HG02973 (cell line): Measurements from ENCODE around the gene ITGA1.

Source experiments
- ATAC-seq: cut with Tn5 transposase; IDR thresholded peaks from one replicate; pipeline ENCODE4 v1.9.1; 2021; ENCODE audit warnings: moderate library complexity; ENCODE audit not compliant: unreplicated experiment

The ITGA1 gene

DNA sequence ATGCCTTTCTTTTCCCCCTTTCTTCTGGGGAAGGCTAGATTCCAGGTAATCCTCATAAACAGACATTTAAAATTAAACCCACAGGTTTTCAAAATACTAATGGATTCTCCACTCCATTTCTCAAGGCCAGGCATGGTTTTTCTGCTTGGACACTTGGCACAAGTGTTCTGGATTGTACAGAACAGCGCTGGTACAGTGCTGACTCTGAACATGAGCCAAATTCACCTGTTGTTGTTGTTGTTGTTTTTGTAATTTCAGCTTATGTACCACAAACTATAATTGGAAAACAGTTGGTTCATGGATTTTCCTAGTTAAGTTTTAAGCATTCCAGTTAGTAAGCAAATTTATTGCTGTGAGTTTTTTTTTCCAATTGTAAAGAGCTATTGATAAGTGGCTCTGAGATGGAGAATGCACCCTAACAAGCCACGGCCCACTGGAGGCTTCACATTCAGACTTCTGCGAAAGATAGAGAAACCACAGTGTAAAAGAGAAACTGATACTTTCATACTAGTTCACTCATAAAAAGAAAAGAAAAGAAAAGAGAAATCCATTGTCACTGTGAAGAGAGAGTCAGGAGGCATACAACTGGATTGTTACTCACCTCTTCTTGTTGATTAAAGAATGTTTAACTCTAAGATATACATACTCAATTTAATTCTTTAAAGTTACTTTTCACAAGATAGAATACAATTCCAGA, 16.2 kb upstream of the ITGA1 start:
- ATAC-seq = peak; percentile 96

- ATAC-seq = no peak
These were observed 15.0 kb upstream of the ITGA1 start for GRCh38 chr5:52772668-52773067.

DNA sequence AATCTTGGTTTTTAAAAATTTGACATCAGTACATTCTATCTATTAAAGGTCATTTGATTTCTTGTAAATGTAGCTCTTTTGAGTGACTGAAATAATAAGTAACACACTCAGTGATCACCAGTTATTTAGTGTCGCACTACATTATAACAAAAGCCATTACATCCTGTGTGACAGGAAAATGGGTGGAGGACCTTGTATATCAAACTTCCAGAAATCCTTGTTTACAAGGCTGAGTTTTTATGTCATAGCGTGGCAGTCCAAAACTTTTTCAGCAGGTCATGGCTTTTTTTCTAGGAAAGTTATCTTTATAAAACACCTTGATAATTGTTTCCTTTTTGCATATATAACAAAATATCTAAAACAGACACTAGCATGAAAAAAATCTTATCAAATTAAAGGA, 14.4 kb upstream of the ITGA1 start:
- no peak for ATAC-seq

DNA sequence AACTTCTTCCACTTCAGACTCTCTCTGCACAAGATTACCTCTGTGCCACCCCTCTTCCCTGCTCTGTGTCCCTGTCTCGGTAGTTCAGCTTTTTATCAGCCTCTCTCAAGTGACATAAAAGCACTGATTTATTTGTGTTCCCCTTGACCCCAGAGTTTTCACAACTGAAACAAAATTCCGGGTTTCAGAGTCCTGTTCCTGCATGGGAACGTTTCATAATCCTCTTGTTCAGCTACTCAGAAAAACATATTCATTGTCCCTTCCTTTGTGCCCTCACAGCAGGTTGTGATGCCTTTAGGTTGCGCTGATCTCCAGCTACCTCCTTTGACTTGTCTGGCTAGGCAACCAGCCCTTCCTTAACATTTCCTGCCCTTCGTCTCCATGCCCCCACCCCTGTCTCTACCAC, 13.7 kb upstream of the ITGA1 start:
- no peak for ATAC-seq

DNA sequence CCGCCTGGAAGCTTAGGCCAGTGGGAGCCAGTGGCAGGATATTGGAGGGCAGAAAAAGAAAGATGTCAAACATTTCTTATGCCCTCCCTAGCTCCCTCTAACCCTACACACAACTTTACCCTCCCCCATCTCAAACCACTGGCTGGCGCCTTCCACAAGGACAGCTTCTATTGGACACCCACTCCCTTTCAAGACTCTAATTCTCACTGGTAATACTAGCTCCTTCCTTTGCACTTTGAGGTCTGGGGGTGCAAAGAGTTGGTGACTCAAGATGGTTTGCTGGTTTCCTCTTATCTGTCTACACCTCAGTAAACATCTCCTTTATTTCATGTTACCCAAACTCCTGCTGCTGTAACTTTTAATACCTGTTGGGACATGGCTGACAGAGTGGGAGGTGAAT, 11.6 kb upstream of the ITGA1 start:
- ATAC-seq = no peak

DNA sequence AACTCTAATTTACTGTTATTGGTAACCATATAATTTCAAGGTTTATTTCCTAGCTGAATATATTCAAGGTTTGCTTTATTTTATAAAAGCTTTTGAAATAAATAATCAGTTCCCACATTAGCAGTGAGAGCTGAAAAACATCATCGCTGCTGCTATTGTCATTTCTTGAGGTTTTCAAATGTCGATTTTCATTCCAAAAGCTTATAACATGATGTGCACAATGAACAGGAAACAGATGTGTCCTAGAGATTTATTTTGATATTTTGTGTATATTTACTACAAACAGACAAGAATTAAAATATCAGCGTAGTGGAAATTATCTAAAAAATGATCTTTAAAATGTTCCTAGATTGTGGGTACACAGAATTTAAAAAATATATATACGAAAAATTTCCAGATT, 10.5 kb upstream of the ITGA1 start:
- ATAC-seq = no peak

- ATAC-seq = no peak
These were observed 8.9 kb upstream of the ITGA1 start for GRCh38 chr5:52778781-52779180.

DNA sequence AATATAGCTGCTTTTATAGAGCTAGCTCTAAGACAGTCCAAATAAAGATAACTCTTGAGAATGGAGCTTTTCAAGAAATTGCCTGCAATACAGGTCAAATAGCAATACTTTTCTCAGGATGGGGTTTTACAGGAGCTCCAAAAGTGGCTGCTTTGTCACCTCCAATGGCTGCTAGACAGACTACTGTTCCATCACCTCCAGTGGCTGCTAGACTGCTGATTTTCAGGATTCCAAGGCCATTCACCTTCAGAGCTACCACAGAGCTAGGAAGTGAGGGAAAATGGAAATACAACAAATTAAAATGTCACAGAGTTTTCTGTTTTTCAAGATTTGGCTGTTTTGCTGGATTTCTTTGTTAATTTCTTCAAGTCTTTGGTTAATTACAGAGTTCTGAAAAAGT, 8.5 kb upstream of the ITGA1 start:
- no peak for ATAC-seq

GRCh38 chr5:52783226-52783959, 4.3 kb upstream of the ITGA1 start:
- ATAC-seq = no peak

GRCh38 chr5:52784737-52785136, 3.0 kb upstream of the ITGA1 start:
- no peak for ATAC-seq

GRCh38 chr5:52786391-52786790, 1.3 kb upstream of the ITGA1 start:
- no peak for ATAC-seq

GRCh38 chr5:52786949-52787599, 642 bp upstream of the ITGA1 start:
- peak; percentile 35 for ATAC-seq

GRCh38 chr5:52788505-52788821, 747 bp downstream of the ITGA1 start:
- ATAC-seq = no peak

DNA sequence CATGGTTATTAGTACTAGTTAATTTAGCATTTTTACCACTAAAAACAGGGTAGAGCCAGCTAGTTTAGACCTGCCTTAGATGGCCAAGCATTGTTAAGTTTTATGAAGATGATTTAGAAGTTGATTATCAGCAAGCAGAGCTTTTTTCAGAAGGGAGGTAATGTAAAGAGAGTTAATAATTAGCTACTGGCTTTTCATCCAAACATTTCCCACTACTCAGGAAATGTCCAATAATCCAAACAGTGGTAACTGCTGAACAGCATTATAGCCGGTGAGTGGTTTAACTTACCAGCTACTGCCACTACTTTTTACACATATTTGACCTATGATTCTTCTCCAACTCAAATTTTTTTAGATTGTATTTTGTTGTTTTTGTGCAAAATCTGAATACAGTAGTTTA, 1.7 kb downstream of the ITGA1 start:
- no peak for ATAC-seq

- no peak for ATAC-seq
These were observed 2.1 kb downstream of the ITGA1 start for GRCh38 chr5:52789851-52790250.

- ATAC-seq = no peak
These were observed 3.6 kb downstream of the ITGA1 start for GRCh38 chr5:52791366-52791765.

DNA sequence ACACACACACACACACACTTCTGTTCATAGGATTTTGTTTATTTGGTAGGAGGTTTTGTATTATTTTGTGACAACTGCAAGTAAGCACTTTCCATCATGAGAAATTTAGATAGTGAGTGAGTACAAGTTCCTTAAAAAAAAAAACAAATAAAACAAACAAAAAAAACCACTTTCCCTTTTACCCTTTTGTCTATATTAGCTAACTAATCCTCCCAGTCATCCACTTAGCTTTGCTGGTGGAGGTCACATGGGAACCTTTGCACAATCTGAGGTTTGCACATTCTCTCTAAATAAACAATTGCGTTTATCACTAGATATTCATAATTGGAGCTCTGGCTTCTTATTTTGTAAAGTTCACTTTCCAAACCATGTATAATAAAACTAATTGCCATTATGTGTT, 6.8 kb downstream of the ITGA1 start:
- no peak for ATAC-seq

- ATAC-seq = no peak
These were observed 8.3 kb downstream of the ITGA1 start for GRCh38 chr5:52796031-52796430.

DNA sequence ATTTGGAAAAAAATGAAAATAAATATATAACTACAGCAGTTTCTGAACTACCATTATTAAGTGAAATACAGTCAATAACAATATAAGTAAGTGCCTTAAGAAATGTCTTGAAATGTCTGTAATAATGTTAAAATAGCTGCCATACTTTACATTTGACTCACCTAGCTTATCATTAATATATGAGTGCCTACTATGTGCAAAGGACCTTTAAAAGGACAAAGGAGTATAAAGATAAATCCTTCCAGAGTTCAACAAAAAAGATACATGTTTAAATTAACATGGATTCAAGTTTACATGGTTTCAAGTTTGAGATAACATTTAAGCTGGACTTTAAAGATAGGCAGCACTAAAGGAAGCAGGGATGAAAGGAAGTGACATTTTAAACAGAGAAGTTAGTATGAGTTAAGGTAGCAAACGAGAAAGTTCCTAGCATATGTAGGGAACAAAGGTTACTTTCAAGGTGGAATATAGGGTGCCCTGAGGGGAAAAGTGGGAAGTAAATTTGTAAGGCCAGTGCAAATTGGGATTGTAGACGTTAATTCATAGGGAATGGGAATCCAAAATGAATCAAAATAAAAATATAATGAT, 8.9 kb downstream of the ITGA1 start:
- ATAC-seq = no peak

GRCh38 chr5:52798938-52799337, 11.2 kb downstream of the ITGA1 start:
- ATAC-seq = no peak

- ATAC-seq = peak; percentile 29
These were observed 11.8 kb downstream of the ITGA1 start for GRCh38 chr5:52799358-52799982.
